ENCODE measurements around the gene INSM2. TPM values are rescaled to one million over a fixed set of nuclear protein-coding genes. Genes with fewer than 3 reads are reported as not detected.

INSM2 gene
- total and polyA plus RNA-seq, 2 of the 13 experiments (the other 11 are each of a cell fraction or from before 2014, with no cell fraction given): not detected

- TF ChIP-seq, protein P1, sequence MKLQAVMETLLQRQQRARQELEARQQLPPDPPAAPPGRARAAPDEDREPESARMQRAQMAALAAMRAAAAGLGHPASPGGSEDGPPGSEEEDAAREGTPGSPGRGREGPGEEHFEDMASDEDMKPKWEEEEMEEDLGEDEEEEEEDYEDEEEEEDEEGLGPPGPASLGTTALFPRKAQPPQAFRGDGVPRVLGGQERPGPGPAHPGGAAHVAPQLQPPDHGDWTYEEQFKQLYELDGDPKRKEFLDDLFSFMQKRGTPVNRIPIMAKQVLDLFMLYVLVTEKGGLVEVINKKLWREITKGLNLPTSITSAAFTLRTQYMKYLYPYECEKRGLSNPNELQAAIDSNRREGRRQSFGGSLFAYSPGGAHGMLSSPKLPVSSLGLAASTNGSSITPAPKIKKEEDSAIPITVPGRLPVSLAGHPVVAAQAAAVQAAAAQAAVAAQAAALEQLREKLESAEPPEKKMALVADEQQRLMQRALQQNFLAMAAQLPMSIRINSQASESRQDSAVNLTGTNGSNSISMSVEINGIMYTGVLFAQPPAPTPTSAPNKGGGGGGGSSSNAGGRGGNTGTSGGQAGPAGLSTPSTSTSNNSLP (IDR thresholded peaks at IDR 0.05; ENCODE audit: low read depth, low read length): peak; percentile 61; the same call in 1 of the 2 replicates
- TF ChIP-seq RFX5 (IDR thresholded peaks at IDR 0.05; ENCODE audit: low read depth, low read length) (no peak), ZNF550 (CRISPR knock-in tag; IDR thresholded peaks at IDR 0.05; ENCODE audit: borderline replicate concordance) (no peak), YEATS2 (CRISPR knock-in tag; IDR thresholded peaks at IDR 0.05; ENCODE audit: borderline replicate concordance) (no peak), SP140L (CRISPR knock-in tag; IDR thresholded peaks at IDR 0.05; ENCODE audit: borderline replicate concordance) (no peak), DPF2 (CRISPR knock-in tag; IDR thresholded peaks at IDR 0.05; ENCODE audit: borderline replicate concordance, low read depth) (peak; percentile 72)
- TF ChIP-seq, protein P2, sequence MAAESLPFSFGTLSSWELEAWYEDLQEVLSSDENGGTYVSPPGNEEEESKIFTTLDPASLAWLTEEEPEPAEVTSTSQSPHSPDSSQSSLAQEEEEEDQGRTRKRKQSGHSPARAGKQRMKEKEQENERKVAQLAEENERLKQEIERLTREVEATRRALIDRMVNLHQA (CRISPR knock-in tag; IDR thresholded peaks at IDR 0.05): no peak
Observed at GRCh38 chr14:35492569-35493014, 41.4 kb upstream of the INSM2 start (continued).

- Histone ChIP-seq H3K9ac (ENCODE audit: insufficient read depth, low read depth, low read length) (no peak overlapping the region), H3K27ac (ENCODE audit: extremely low read length, insufficient read depth, low read length) (no peak overlapping the region), H3K4me3 (replicated peaks in 1 of 3; ENCODE audit: insufficient read depth in 1 of 3, low read depth in 2 of 3, low read length in 3 of 3) (no peak overlapping the region), H3K27me3 (ENCODE audit: control insufficient read depth in 1 of 2, insufficient read depth in 2 of 2, low read length in 2 of 2) (no peaks in the 10 kb centered on the region), H3K36me3 (replicated peaks in 1 of 2; ENCODE audit: control insufficient read depth in 1 of 2, insufficient read depth in 2 of 2, low read length in 2 of 2) (no peaks in the 10 kb centered on the region), H3K4me1 (ENCODE audit: insufficient read depth, low read length) (peaks cover 22% of the 10 kb centered on the region), H3K79me2 (ENCODE audit: insufficient read depth, low read length) (no peaks in the 10 kb centered on the region), H3K4me2 (ENCODE audit: low read depth, low read length) (no peak overlapping the region), H2AFZ (ENCODE audit: low read length) (no peak overlapping the region), H4K20me1 (ENCODE audit: insufficient read depth, low read length) (no peaks in the 10 kb centered on the region), H3K9me3 (ENCODE audit: low read length) (no peaks in the 10 kb centered on the region)
- no TSS peak for BruUV-seq (replicated peaks)
- DNase-seq (ENCODE audit: low spot score) (no peak), ATAC-seq (no peak), FAIRE-seq (no peak)
- intact Hi-C loops (cut with micrococcal nuclease; ENCODE audit: unreplicated experiment): no loop called here
- POLR2A ChIA-PET: no interaction called here
- peak; percentile 50 for TF ChIP-seq CREB1 (IDR thresholded peaks at IDR 0.05)
- no peak for TF ChIP-seq CREB1 (CRISPR knock-in tag; IDR thresholded peaks at IDR 0.05)
- no peak for TF ChIP-seq PRPF4 (IDR thresholded peaks at IDR 0.05; ENCODE audit: low read depth, low read length, poor library complexity, severe bottlenecking)
- peak; percentile 64 for TF ChIP-seq ATF7 (IDR thresholded peaks at IDR 0.05)
- no peak for TF ChIP-seq ATF7 (CRISPR knock-in tag; IDR thresholded peaks at IDR 0.05)
- TF ChIP-seq, protein P3, sequence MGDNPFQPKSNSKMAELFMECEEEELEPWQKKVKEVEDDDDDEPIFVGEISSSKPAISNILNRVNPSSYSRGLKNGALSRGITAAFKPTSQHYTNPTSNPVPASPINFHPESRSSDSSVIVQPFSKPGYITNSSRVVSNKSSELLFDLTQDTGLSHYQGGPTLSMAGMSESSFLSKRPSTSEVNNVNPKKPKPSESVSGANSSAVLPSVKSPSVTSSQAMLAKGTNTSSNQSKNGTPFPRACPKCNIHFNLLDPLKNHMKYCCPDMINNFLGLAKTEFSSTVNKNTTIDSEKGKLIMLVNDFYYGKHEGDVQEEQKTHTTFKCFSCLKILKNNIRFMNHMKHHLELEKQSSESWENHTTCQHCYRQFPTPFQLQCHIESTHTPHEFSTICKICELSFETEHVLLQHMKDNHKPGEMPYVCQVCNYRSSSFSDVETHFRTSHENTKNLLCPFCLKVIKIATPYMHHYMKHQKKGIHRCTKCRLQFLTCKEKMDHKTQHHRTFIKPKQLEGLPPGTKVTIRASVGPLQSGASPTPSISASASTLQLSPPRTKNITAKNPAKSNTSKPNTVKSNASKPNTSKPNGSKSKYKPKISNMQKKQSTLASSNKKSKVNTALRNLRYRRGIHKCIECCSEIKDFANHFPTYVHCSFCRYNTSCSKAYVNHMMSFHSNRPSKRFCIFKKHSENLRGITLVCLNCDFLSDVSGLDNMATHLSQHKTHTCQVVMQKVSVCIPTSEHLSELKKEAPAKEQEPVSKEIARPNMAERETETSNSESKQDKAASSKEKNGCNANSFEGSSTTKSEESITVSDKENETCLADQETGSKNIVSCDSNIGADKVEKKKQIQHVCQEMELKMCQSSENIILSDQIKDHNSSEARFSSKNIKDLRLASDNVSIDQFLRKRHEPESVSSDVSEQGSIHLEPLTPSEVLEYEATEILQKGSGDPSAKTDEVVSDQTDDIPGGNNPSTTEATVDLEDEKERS (CRISPR knock-in tag; IDR thresholded peaks at IDR 0.05): no peak
- CTCF ChIA-PET (ENCODE audit: low intra/inter-chr PET ratio, low total read pairs): no interaction called here
- in situ Hi-C loops (cut with HindIII; ENCODE audit: extremely low pct_ligation_motif_present, low pct_unique_long_range_greater_than_20kb): no loop called here
Observed at GRCh38 chr14:35495278-35495677, 38.7 kb upstream of the INSM2 start.

All from HepG2 (cell line).